Measurements from ENCODE around the gene HSD17B14.
A peak's percentile ranks its signal among the peaks of the same experiment; 100 is the strongest.
"Not testable (repeated sequence)": the region's sequence is repeated elsewhere in the genome, so short reads cannot be mapped to it uniquely, and the experiment has no call there.

HSD17B14 gene

DNA sequence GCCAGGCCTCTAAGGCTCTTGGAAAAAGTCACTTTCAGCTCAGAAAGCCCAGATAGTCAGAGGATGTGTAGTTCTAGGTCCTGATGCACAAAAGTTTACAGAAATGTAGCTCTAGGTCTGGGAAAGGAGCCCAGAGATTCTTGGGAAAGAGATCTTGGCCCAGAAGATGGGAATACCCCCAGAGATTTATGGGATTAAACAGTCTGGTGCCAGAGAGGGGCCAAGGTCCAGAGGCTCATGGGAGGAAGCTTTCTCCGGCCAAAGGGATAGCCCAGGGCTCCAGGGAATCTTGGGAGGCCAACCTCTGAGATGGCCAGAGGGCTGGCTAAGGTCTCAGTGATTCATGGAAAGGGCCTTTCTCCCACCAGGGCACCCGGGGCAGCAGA, 40.6 kb downstream of the HSD17B14 start:
- no peak for DNase-seq

DNA sequence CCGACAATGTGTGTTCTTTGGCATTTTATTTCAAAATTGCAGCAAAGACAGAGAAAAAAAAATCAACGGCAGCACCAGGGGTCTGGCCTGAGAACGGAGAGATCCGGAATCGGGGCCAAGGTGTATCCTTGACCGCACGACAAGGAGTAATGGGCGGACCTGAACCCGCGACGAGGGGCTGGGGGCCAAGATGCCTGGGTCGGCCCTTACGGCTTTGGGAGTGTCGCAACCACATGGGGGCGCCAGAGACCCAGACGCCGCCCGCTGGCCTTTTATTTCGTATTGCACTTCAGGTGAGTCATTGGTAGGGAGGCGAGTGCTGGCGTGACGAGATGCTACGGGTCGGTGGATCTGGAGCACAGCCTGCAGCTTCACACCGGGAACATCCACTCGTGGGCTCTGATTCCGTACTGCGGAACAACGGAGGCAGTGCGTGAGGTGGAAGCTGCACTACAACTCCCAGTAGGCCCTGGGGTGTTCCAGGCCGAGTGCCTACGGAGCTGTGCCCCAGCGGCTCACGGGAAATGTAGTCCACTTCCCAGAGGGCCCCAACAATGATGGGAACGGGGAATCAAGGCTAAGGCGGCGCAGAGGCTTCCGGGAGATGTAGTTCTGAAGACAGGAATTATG, 41.1 kb downstream of the HSD17B14 start:
- peak; percentile 43 for DNase-seq

DNA sequence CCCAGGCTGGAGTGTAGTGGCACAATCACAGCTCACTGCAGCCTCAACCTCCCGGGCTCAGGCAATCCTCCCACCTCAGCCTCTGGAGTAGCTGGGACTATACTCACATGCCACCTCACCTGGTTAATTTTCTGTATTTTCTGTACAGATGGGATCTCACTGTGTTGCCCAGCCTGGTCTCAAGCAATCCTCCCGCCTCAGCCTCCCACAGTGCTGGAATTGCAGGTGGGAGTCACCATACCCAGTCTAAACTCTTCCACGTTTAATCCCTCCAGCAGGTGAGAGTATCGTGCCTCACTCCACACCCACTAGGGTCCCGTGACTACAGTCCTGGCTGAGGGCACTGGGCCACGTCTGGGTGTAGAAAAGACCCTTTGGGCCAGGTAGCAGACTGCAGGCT, 42.0 kb downstream of the HSD17B14 start:
- DNase-seq, result no peak

DNA sequence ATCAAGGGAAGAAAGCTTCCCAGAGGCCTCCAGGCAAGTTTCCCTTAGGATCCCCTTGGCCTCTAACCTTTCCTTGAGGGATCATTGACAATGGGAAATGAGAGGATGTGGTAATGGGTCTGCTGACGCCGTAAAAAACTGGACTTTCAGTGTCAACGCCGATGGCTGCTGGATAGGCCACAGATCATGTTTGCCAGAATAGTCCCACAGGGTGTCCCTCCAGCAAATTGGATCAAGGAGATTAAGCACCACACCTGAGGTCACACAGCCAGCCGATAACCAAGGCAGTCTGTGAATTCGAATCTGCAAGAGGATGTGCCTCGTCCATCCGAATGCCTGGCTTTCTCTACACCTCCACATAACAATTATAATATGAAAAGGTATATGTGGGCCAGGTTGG, 43.0 kb downstream of the HSD17B14 start:
- no peak for DNase-seq

DNA sequence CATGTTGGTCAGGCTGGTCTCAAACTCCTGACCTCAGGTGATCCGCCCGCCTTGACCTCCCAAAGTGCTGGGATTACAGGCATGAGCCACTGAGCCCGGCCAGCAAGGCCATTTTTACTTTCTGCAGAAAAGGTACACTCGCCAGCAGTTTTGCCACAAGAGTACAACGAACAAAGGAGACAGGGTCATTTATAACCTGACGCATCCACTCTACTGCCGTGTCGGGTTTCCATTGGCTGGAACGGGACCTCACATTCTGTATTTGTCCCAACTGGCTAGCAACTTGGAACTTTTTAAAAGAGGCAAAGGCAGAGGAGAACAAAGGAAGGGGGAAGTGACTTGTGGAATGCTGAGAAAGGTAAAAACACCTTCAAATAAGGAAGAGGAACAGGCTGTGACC, 49.0 kb downstream of the HSD17B14 start:
- not testable (repeated sequence) for DNase-seq

DNA sequence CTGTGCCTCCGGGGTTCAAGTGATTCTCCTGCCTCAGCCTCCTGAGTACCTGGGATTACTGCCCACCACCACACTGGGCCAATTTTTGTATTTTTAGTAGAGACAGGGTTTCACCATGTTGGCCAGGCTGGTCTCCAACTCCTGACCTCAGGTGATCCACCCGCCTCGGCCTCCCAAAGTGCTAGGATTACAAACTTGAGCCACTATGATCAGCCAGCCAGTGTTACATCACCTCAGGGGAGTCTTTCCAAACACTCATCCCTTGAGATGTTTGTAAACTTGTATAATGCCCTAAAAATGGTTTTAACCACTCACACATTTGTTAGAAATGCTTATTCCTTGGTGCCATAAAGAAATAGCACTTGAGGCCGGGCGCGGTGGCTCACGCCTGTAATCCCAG, 49.9 kb downstream of the HSD17B14 start:
- not testable (repeated sequence) for DNase-seq

DNA sequence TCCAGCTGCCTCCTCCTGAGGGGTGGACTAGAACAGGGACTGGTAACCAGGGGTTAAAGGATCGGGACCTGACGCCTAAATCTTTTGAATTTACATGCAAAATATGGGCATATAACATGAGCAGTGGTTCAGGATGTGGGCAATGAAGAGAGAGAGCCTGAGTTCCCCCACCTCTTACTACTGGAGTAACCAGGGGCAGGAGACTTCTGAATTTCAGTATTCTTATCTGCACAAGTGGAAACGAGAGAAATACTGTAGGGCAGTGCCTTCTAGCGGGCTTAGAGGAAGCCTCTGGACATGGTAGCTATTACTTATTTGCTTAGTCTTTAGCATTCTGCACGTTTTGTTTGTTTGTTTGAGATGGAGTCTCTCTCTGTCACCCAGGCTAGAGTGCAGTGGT, 51.8 kb downstream of the HSD17B14 start:
- DNase-seq, result peak; percentile 34

DNA sequence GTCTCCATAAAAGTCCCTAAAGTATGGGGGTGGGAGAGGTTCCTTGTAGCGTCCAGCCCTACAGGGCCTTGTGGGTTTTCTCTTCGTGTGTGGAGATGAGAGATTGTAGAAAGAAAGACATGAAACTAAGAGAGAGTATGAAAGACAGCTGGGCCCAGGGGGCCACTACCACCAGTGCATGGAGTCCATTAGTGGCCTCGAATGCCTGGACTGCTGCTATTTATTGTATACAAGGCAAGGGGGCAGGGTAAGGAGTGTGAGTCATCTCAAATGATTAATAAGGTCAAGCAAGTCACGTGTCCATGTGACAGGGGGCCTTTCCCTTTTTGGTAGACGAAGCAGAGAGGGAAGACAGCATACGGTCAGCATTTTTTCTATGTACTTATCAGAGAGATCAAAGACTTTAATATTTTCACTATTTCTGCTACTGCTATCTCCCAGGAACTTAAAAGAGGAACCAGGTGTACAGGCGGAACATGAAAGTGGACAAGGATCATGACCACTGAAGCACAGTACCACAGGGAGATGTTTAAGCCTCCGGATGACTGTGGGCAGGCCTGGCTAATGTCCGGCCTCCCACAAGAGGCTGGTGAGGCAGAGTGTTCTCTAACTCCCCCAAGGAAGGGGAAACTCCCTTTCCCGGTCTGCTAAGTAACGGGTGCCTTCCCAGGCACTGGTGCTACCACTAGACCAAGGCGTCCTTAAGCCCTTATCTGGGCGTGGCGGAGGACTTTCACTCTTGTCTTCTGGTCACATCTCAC, 55.5 kb downstream of the HSD17B14 start:
- DNase-seq, result no peak

DNA sequence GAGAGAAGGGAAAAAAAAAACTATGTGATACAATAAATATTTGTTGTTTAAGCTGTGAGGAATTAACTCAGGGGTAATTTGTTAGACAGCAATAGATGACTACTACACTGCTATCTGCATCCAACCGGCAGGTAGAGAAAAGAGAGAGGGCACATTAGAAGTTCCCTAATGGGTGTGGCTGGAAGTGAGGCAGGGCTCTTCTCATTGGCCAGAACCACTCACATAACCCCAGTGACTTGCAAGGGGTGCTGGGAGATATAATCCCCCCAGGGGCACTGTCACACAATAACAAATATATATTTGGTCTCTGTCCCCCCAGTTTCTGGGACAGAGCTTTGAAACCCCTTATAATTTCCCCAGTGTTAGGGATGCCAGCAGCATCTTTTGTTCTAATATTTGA, 56.7 kb downstream of the HSD17B14 start:
- peak; percentile 9 for DNase-seq

DNA sequence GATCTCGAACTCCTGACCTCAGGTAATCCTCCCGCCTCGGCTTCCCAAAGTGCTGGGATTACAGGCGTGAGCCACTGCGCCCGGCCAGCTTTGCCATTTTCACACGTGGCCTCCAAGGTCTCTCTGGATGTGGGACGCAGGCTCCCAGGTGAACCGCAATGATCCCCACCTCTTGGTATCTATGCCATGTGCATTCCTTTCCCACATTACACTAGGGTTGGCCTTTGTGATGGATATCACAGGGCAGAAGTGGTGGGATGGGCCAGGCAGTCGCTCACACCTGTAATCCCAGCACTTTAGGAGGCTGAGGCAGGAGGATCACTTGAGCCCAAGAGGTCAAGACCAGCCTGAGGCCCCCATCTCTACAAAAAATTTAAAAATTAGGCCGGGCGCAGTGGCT, 58.6 kb downstream of the HSD17B14 start:
- no peak for DNase-seq

DNA sequence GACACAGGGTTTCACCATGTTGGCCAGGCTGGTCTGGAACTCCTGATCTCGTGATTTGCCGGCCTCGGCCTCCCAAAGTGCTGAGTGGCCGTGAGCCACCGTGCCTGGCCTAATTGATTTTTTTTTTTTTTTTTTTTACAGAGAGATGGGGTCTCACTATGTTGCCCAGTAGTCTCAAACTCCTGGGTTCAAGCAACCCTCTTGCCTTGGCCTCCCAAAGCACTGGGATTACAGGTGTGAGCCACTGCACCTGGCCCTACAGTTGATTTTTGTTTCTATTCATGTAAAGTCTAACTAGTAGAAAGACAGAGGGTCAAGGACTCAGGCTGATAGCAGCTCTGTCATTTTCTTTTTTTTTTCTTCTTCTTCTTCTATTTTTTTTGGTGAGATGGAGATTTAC, 59.2 kb downstream of the HSD17B14 start:
- no peak for DNase-seq

DNA sequence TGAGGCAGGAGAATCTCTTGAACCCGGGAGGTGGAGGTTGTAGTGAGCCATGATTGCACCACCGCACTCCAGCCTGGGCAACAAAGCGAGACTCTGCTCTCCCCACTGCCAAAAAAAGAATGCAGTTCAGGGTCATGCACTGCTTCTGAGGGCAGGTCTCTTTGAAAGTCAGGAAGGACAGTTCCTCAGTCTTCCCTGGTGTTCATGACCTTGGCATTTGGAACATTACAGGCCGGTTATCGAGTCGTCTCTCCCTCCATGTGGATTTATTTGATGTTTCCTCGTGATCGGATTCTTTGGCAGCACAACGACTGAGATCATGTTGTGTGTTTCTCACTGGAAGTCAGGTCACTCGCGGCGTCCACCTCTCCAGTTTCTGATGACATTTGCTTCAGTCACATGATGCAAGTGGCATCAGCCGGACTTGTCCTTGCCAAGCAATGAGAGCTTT, 63.8 kb downstream of the HSD17B14 start:
- DNase-seq, result no peak

DNA sequence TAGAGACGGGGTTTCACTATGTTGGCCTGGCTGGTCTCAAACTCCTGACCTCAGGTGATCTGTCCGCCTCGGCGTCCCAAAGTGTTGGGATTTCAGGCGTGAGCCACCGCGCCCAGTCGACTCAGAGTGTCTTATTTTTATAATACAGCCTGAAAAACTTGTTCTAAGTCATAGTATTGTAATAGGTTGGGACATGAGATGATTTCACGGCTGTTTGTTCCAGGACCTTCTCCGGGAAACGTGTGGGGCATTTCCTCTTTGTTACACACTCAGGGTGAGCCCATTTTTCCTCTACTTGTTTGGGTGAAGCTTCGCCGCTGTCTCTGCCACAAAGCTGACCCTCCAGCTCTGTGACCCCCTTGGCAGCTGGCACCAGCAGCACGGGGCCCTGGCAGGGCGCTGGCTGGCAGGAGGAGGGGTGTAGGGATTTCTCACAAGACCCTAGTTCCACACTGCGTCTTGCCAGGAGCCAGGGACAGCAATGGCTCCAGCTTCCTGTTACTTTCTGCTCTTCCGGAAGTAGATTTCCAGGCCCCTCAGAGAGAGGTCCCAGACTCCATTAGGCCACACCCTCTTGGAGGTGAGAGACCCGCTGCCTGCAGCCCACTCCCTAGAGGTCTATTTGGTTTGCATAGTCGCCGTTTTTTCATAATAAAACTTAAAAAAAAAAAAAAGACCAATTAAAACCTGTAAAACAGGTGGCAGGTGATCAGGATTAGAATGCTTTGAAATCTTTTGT, 65.4 kb downstream of the HSD17B14 start:
- DNase-seq, result no peak

DNA sequence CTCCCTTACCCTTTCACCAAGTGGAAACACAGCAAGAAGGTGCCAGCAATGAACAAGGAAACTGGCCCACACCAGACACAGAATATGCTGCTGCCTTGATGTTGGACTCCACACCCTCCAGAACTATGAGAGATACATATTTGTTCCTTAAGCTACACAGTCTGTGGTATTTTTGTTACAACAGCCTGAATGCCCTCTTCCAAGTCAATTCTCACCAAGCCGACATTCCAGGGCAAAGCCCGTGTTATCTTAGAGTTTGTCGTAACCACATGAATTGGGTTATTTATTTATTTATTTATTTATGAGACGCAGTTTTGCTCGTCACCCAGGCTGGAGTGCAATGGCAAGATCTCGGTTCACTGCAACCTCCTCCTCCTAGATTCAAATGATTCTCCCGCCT, 66.0 kb downstream of the HSD17B14 start:
- DNase-seq, result no peak

DNA sequence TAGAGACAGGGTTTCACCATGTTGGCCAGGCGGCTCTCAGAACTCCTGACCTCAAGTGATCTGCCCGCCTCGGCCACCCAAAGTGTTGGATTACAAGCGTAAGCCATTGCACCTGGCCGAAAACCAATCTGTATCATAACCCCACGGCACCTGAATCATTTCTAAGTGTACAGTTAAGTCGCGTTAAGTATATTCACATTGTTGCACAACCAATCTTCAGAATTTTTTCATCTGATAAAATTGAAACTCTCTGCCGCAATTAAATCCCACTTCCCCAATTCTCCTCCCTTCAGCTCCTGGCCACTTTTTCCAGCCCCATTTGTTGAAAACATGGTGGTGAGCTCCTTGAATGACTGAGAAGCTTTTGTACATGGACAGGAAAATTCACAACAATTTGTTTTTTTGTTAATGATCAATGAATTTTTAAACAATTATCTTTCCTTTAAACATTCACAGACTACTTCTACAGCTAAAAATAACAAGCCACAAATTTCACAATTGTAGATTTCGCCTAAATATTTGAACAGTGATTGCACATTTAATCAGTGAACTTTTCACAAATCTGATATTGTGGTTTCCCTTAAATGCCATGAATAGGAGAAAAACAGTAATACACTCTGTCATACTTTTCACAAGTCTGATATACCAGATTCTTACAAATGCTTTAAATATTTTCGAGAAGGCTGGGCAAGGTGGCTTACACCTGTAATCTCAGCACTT, 67.1 kb downstream of the HSD17B14 start:
- no peak for DNase-seq

DNA sequence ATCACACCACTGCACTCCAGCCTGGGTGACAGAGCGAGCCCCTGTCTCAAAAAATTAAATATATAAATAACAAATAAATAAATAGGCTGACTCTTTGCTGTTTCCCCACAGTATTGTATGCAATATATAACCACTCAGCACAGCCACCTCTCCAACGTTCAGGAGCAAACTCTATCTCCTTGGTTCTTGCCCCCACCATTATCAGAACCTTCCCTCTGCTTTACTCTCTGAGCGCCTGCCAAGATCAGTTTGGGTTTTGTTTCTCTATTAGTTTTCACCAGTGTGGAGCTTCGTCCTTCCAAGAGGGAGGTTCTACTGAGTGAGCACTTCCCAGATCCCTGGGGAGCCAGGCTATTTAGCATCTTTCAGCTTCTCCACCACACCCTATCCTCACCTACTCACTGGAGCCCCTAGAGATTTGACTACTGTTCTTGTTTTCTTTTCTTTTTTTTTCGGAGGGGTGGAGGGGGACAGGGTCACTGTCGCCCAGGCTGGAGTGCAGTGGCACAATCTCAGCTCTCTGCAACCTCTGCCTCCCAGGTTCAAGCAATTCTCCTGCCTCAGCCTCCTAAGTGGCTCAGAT, 68.0 kb downstream of the HSD17B14 start:
- not testable (repeated sequence) for DNase-seq

DNA sequence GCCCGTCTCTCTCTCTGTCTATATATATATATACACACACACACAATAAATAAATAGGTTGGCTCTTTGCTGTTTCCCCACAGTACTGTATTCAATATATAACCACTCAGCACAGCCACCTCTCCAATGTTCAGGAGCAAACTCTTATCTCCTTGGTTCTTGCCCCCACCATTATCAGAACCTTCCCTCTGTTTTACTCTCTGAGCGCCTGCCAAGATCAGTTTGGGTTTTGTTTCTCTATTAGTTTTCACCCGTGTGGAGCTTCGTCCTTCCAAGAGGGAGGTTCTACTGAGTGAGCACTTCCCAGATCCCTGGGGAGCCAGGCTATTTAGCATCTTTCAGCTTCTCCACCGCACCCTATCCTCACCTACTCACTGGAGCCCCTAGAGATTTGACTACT, 70.5 kb downstream of the HSD17B14 start:
- DNase-seq, result not testable (repeated sequence)

All from NCI-H774 (cell line).